Measurements from ENCODE around the gene ZNF396.

GRCh38 chr18:35407871-35408481, 30.8 kb upstream of the ZNF396 start:
- TF ChIP-seq CTCF (IDR thresholded peaks at IDR 0.05; ENCODE audit: low read depth, low read length, missing input control) (peak; percentile 75), FOXA1 (IDR thresholded peaks at IDR 0.05) (peak; percentile 20), FOXA2 (IDR thresholded peaks at IDR 0.05) (no peak), RAD21 (IDR thresholded peaks at IDR 0.05) (peak; percentile 99), ZBTB33 (IDR thresholded peaks at IDR 0.05) (no peak), EGR1 (IDR thresholded peaks at IDR 0.05; ENCODE audit: low read depth in 2 of 2) (no peak), YY1 (IDR thresholded peaks at IDR 0.05) (no peak), MAX (IDR thresholded peaks at IDR 0.05) (no peak), ATF3 (IDR thresholded peaks at IDR 0.05) (no peak), GABPA (IDR thresholded peaks at IDR 0.05 in 1 of 2, conservative IDR thresholded peaks at IDR 0.05 in 1 of 2) (no peak), RXRA (IDR thresholded peaks at IDR 0.05) (peak in 1 of 2 donors; percentile 46), REST (IDR thresholded peaks at IDR 0.05) (no peak), SP1 (IDR thresholded peaks at IDR 0.05) (no peak)
